A673 (cell line): ENCODE results near the gene TEX35.
"Not testable (repeated sequence)": the region's sequence is repeated elsewhere in the genome, so short reads cannot be mapped to it uniquely, and the experiment has no call there.

Experiments
- EZH2 ChIP-seq: fragments of 200-600 bp; sonication (generic); IDR thresholded peaks from 2 replicates; pipeline ENCODE4 v1.6.1; 2017; ENCODE audit warnings: borderline replicate concordance, low read depth, mild to moderate bottlenecking, mixed read lengths, antibody characterized with exemption, low read length; ENCODE audit not compliant: poor library complexity, severe bottlenecking
- TF ChIP-seq, protein P1 (sequence below): fragments of 300-800, 200-600 bp; sonication (generic); conservative IDR thresholded peaks from 2 replicates; pipeline ENCODE4 v1.5.1; 2017; ENCODE audit warnings: low read depth, mild to moderate bottlenecking, antibody characterized with exemption, low read length, moderate library complexity, mixed read lengths

DNA sequence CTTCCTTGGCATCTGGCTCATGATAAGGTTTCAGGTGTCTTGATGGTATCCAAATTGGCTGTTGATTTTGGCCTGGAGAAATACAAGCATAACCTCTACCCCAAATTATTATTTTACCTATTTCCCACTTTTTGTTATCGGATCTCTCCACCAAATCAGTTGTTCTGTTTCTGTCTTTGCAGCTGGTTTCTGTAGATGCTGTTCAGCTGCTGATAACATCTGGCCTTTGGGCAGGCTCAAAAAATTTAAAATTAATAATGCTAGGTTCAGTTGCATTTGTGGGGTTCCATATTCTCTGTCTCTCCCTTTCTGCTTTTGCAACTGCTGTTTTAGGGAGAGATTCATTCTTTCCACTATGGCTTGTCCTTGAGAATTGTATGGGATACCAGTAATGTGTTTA, 42.7 kb downstream of the TEX35 start:
- TF ChIP-seq, protein P1, sequence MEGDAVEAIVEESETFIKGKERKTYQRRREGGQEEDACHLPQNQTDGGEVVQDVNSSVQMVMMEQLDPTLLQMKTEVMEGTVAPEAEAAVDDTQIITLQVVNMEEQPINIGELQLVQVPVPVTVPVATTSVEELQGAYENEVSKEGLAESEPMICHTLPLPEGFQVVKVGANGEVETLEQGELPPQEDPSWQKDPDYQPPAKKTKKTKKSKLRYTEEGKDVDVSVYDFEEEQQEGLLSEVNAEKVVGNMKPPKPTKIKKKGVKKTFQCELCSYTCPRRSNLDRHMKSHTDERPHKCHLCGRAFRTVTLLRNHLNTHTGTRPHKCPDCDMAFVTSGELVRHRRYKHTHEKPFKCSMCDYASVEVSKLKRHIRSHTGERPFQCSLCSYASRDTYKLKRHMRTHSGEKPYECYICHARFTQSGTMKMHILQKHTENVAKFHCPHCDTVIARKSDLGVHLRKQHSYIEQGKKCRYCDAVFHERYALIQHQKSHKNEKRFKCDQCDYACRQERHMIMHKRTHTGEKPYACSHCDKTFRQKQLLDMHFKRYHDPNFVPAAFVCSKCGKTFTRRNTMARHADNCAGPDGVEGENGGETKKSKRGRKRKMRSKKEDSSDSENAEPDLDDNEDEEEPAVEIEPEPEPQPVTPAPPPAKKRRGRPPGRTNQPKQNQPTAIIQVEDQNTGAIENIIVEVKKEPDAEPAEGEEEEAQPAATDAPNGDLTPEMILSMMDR = not testable (repeated sequence)
- TF ChIP-seq EZH2 = not testable (repeated sequence)
